Measurements from ENCODE around the gene CADM1. TPM values are rescaled to one million over a fixed set of nuclear protein-coding genes. Genes with fewer than 3 reads are reported as not detected.

CADM1 gene
- total and polyA plus RNA-seq, 10 donors = 1.4 to 18.8 (median 10.4) TPM

DNA sequence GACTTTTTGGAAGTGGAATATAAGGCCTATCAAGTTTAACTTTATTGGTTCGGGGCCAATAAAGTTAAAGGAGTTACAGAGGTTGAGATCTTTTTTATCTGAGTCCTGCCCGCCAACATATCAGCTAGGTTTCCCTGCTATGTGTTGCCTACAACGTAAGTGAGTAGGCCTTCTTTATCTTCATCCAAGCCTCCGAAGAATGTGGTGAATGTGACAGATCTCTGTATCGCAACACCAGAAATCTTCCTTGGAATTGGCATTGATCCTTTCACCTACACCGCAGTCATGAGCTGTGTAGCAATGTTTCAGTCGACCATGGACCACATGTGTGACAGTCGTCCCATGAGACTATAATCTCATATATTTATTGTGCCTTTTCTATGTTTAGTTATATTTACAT lies 37.3 kb upstream of the CADM1 start:
- Histone ChIP-seq H3K4me3 (no peak overlapping the region), H3K4me1 (no peaks in the 10 kb centered on the region), H3K27ac (no peak overlapping the region), H3K36me3 (no peaks in the 10 kb centered on the region), H3K9me3 (no peaks in the 10 kb centered on the region), H3K27me3 (replicated peaks in 1 of 7) (peaks cover 0 to 5% (median 0%) of the 10 kb centered on the region in 7 donors)
- intact Hi-C loops (cut with DNase I; ENCODE audit: low total_unique reads) = no loop called here
- 86 to 94% (median 87%) methylated on average over 8 of the region's 8 CpGs for WGBS, 5 donors
- no peak for DNase-seq
- TF ChIP-seq POLR2A (IDR thresholded peaks at IDR 0.05) (no peak), POLR2AphosphoS5 (IDR thresholded peaks at IDR 0.05) (no peak)
- TF ChIP-seq, protein P1, sequence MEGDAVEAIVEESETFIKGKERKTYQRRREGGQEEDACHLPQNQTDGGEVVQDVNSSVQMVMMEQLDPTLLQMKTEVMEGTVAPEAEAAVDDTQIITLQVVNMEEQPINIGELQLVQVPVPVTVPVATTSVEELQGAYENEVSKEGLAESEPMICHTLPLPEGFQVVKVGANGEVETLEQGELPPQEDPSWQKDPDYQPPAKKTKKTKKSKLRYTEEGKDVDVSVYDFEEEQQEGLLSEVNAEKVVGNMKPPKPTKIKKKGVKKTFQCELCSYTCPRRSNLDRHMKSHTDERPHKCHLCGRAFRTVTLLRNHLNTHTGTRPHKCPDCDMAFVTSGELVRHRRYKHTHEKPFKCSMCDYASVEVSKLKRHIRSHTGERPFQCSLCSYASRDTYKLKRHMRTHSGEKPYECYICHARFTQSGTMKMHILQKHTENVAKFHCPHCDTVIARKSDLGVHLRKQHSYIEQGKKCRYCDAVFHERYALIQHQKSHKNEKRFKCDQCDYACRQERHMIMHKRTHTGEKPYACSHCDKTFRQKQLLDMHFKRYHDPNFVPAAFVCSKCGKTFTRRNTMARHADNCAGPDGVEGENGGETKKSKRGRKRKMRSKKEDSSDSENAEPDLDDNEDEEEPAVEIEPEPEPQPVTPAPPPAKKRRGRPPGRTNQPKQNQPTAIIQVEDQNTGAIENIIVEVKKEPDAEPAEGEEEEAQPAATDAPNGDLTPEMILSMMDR (IDR thresholded peaks at IDR 0.05 in 8 of 11, conservative IDR thresholded peaks at IDR 0.05 in 3 of 11) = no peak

DNA sequence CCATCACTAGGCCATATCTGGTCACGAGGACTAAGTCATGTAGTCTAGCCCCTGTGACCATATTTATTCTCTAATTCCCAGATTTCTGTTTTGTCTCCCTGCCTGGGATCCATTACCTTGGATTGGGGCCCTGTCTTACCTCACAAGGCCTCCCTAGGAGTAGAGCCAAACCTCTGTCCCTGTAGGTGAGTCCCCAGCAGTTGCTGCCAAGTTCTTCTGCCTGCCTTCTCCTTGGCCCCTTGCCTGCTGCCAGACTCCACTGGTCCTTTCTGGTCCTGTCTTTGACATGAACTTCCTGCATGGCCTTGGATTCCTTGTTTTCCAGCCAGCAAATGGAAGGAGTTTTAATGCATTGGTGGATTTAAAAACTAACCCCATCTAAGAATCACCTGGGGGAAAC lies 35.6 kb upstream of the CADM1 start:
- no peak for DNase-seq
- Histone ChIP-seq H3K4me3 (no peak overlapping the region), H3K36me3 (no peaks in the 10 kb centered on the region), H3K4me1 (no peaks in the 10 kb centered on the region), H3K9me3 (no peaks in the 10 kb centered on the region), H3K27ac (no peak overlapping the region), H3K27me3 (replicated peaks in 1 of 7) (peaks cover 0 to 9% (median 0%) of the 10 kb centered on the region in 7 donors)
- intact Hi-C loops (cut with DNase I; ENCODE audit: low total_unique reads) = no loop called here
- TF ChIP-seq, protein P1 (IDR thresholded peaks at IDR 0.05 in 8 of 11, conservative IDR thresholded peaks at IDR 0.05 in 3 of 11) = no peak
- no peak for TF ChIP-seq POLR2AphosphoS5 (IDR thresholded peaks at IDR 0.05)
- no peak for TF ChIP-seq POLR2A (IDR thresholded peaks at IDR 0.05)
- WGBS, 5 donors = 81 to 96% (median 88%) methylated on average over 1 of the region's 1 CpG

DNA sequence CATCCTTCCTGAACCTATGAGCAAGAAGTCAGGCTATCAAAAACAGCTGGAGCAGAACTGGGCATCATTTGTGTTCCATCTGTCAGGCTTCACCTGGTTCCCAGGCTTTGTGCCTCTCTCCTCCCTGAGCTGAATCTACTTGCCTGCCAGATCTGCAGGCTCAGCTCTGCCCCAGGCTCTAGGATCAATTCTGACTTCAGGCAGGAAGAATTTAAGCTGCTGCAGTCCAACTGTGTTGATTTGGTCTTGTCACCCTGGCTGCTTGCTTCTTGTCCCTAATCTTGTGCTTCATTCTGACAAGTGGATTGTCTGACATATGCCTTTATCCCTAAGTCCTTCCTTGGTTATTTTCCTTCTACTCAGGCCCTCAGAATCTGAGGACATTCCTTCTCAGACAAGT lies 31.6 kb upstream of the CADM1 start:
- intact Hi-C loops (cut with DNase I; ENCODE audit: low total_unique reads) = no loop called here
- no peak for DNase-seq
- no peak for TF ChIP-seq POLR2AphosphoS5 (IDR thresholded peaks at IDR 0.05)
- TF ChIP-seq, protein P1 (IDR thresholded peaks at IDR 0.05 in 8 of 11, conservative IDR thresholded peaks at IDR 0.05 in 3 of 11) = no peak
- TF ChIP-seq POLR2A (IDR thresholded peaks at IDR 0.05) = no peak
- Histone ChIP-seq H3K4me1 (no peaks in the 10 kb centered on the region), H3K9me3 (no peaks in the 10 kb centered on the region), H3K36me3 (no peaks in the 10 kb centered on the region), H3K4me3 (no peak overlapping the region), H3K27ac (no peak overlapping the region), H3K27me3 (replicated peaks in 1 of 7) (peaks cover 0 to 17% (median 0%) of the 10 kb centered on the region in 7 donors)

DNA sequence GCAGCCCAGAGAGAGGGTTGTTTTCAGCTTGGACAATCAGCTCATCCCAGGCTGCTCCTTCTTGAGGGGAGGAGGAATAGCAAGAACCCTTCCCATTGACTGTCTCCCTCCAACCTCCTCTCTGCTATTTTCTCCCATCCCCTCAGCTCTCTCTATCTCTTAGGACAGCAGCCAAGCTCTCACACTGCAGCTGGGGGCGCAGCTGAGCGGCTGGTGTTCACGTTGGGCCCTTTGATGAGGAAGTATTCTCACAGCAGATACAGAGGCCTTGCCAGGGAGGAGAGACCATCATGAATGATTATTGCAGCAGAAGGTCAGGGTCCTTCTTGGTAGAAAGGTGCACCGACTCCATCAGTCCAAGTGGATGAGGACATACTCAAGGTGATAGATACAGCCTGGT lies 26.5 kb upstream of the CADM1 start:
- no peaks in the 10 kb centered on the region for H3K36me3 ChIP-seq
- intact Hi-C loops (cut with DNase I; ENCODE audit: low total_unique reads) = no loop called here
- no peak for DNase-seq
- H3K27ac ChIP-seq = no peak overlapping the region
- TF ChIP-seq, protein P1 (IDR thresholded peaks at IDR 0.05 in 8 of 11, conservative IDR thresholded peaks at IDR 0.05 in 3 of 11) = no peak
- TF ChIP-seq POLR2A (IDR thresholded peaks at IDR 0.05) (no peak), POLR2AphosphoS5 (IDR thresholded peaks at IDR 0.05) (no peak)
- H3K4me1 ChIP-seq = no peaks in the 10 kb centered on the region
- H3K4me3 ChIP-seq = no peak overlapping the region
- H3K27me3 ChIP-seq (replicated peaks in 1 of 7) = peaks cover 0 to 12% (median 0%) of the 10 kb centered on the region in 7 donors
- peaks cover 0 to 5% (median 0%) of the 10 kb centered on the region in 8 donors for H3K9me3 ChIP-seq
- WGBS, 5 donors = 40 to 48% (median 46%) methylated on average over 4 of the region's 4 CpGs
